WTC11 (cell line): ENCODE measurements around the gene MACROD2. TPM values are rescaled to one million over a fixed set of nuclear protein-coding genes. Genes with fewer than 3 reads are reported as not detected.

ENCODE experiments used
- ATAC-seq: fragments of 200-7000 bp; cut with Tn5 transposase; 2 replicates; pipeline ENCODE4 v1.10.0; 2021; ENCODE audit warnings: mild to moderate bottlenecking, moderate library complexity
- CTCF ChIA-PET: fragments of 300-600 bp; sonication (Branson Sonifier 250); formaldehyde crosslinking; loops from one replicate; lab custom pipeline; 2021; ENCODE audit warnings: antibody characterized with exemption; lab: Charles Lee
- POLR2A ChIA-PET: fragments of 350-600 bp; sonication (Branson Sonifier 250); formaldehyde crosslinking; loops from one replicate; lab custom pipeline; 2021; ENCODE audit warnings: antibody characterized with exemption; lab: Charles Lee
- DNase-seq: peaks from one replicate; pipeline ENCODE4 v3.0.0; 2021; ENCODE audit warnings: low spot score
- H3K27ac Mint-ChIP-seq: 2 replicates; pipeline ENCODE4 v1.8.0; 2021; ENCODE audit warnings: mixed read lengths
- H3K27me3 Mint-ChIP-seq: 2 replicates; pipeline ENCODE4 v1.8.0; 2021; ENCODE audit warnings: low read depth, mild to moderate bottlenecking, moderate library complexity, mixed read lengths
- H3K36me3 Mint-ChIP-seq: 2 replicates; pipeline ENCODE4 v1.8.0; 2021; ENCODE audit warnings: mixed read lengths
- H3K4me1 Mint-ChIP-seq: 2 replicates; pipeline ENCODE4 v1.8.0; 2022; ENCODE audit warnings: mixed read lengths
- H3K4me3 Mint-ChIP-seq: 2 replicates; pipeline ENCODE4 v1.8.0; 2021; ENCODE audit warnings: mild to moderate bottlenecking, moderate library complexity, mixed read lengths
- H3K9me3 Mint-ChIP-seq: 2 replicates; pipeline ENCODE4 v1.8.0; 2021; ENCODE audit warnings: mixed read lengths
- CREM ChIP-seq: sonication (generic); formaldehyde crosslinking; IDR thresholded peaks from 2 replicates; pipeline ENCODE4 v1.8.1; 2022; ENCODE audit warnings: mild to moderate bottlenecking, missing genetic modification reagents, moderate library complexity
- E2F4 ChIP-seq: sonication (generic); formaldehyde crosslinking; IDR thresholded peaks from 2 replicates; pipeline ENCODE4 v1.8.1; 2022; ENCODE audit warnings: low read depth, mild to moderate bottlenecking, moderate library complexity, missing genetic modification reagents, borderline replicate concordance
- EMX1 ChIP-seq: fragments of 250-450 bp; sonication (Bioruptor Pico); IDR thresholded peaks from 2 replicates; pipeline ENCODE4 v1.8.0; 2021; ENCODE audit warnings: mild to moderate bottlenecking
- FOXJ3 ChIP-seq: sonication (generic); formaldehyde crosslinking; IDR thresholded peaks from 2 replicates; pipeline ENCODE4 v1.9.0; 2021; ENCODE audit warnings: missing genetic modification reagents, mild to moderate bottlenecking, borderline replicate concordance
- GTF2I ChIP-seq: fragments of 250-450 bp; sonication (Bioruptor Pico); conservative IDR thresholded peaks from 2 replicates; pipeline ENCODE4 v1.4.0; 2021; ENCODE audit warnings: mild to moderate bottlenecking
- HMGA2 ChIP-seq: fragments of 250-450 bp; sonication (Bioruptor Pico); IDR thresholded peaks from 2 replicates; pipeline ENCODE4 v1.4.0; 2021; ENCODE audit warnings: mild to moderate bottlenecking, moderate library complexity
- MXD4 ChIP-seq: fragments of 250-450 bp; sonication (Bioruptor Pico); IDR thresholded peaks from 2 replicates; pipeline ENCODE4 v1.8.0; 2021; ENCODE audit warnings: mild to moderate bottlenecking, moderate library complexity, borderline replicate concordance
- NFYB ChIP-seq: sonication (generic); formaldehyde crosslinking; conservative IDR thresholded peaks from 2 replicates; pipeline ENCODE4 v1.8.0; 2022; ENCODE audit warnings: low read depth, missing genetic modification reagents
- NR3C1 ChIP-seq: sonication (generic); formaldehyde crosslinking; conservative IDR thresholded peaks from 2 replicates; pipeline ENCODE4 v1.8.1; 2023; ENCODE audit warnings: low read depth, mild to moderate bottlenecking, missing genetic modification reagents
- PRRX2 ChIP-seq: fragments of 250-450 bp; sonication (Bioruptor Pico); IDR thresholded peaks from 2 replicates; pipeline ENCODE4 v1.8.0; 2021; ENCODE audit warnings: mild to moderate bottlenecking
- SMAD3 ChIP-seq: sonication (generic); formaldehyde crosslinking; IDR thresholded peaks from 2 replicates; pipeline ENCODE4 v1.8.0; 2022; ENCODE audit warnings: missing genetic modification reagents, mild to moderate bottlenecking, borderline replicate concordance
- SMAD4 ChIP-seq: sonication (generic); formaldehyde crosslinking; IDR thresholded peaks from 2 replicates; pipeline ENCODE4 v1.8.0; 2022; ENCODE audit warnings: mild to moderate bottlenecking, missing genetic modification reagents
- ZBTB21 ChIP-seq: sonication (generic); formaldehyde crosslinking; IDR thresholded peaks from 2 replicates; pipeline ENCODE4 v1.8.1; 2023; ENCODE audit warnings: mild to moderate bottlenecking, missing genetic modification reagents, borderline replicate concordance
- ZNF317 ChIP-seq: sonication (generic); formaldehyde crosslinking; IDR thresholded peaks from 2 replicates; pipeline ENCODE4 v1.8.1; 2023; ENCODE audit warnings: low read depth, mild to moderate bottlenecking, moderate library complexity, missing genetic modification reagents, borderline replicate concordance
- ZNF416 ChIP-seq: fragments of 250-450 bp; sonication (Bioruptor Pico); IDR thresholded peaks from 2 replicates; pipeline ENCODE4 v1.9.0; 2021; ENCODE audit warnings: mild to moderate bottlenecking, inconsistent platforms
- ZNF423 ChIP-seq: fragments of 250-450 bp; sonication (Bioruptor Pico); IDR thresholded peaks from 2 replicates; pipeline ENCODE4 v2.1.2; 2022; ENCODE audit warnings: mild to moderate bottlenecking, moderate library complexity
- ZSCAN18 ChIP-seq: fragments of 250-450 bp; sonication (Bioruptor Pico); IDR thresholded peaks from 2 replicates; pipeline ENCODE4 v2.1.2; 2022; ENCODE audit warnings: mild to moderate bottlenecking, moderate library complexity
- total RNA-seq: library from RNA; stranded (reverse); gene quantifications from 3 replicates; pipeline ENCODE4 v1.2.3, GENCODE V29; 2021
- TF ChIP-seq, protein P1 (sequence below): sonication (generic); formaldehyde crosslinking; IDR thresholded peaks from 2 replicates; pipeline ENCODE4 v1.8.0; 2023; ENCODE audit warnings: missing genetic modification reagents, mild to moderate bottlenecking, borderline replicate concordance
- TF ChIP-seq, protein P2 (sequence below): sonication (generic); formaldehyde crosslinking; IDR thresholded peaks from 2 replicates; pipeline ENCODE4 v1.8.1; 2022; ENCODE audit warnings: low read depth, missing genetic modification reagents, borderline replicate concordance
- TF ChIP-seq, protein P3 (sequence below): sonication (generic); formaldehyde crosslinking; IDR thresholded peaks from 2 replicates; pipeline ENCODE4 v1.8.1; 2022; ENCODE audit warnings: mild to moderate bottlenecking, missing genetic modification reagents, moderate library complexity, borderline replicate concordance

The MACROD2 gene
- total RNA-seq, 1 experiment from 2014 or later = 4.1 TPM

DNA sequence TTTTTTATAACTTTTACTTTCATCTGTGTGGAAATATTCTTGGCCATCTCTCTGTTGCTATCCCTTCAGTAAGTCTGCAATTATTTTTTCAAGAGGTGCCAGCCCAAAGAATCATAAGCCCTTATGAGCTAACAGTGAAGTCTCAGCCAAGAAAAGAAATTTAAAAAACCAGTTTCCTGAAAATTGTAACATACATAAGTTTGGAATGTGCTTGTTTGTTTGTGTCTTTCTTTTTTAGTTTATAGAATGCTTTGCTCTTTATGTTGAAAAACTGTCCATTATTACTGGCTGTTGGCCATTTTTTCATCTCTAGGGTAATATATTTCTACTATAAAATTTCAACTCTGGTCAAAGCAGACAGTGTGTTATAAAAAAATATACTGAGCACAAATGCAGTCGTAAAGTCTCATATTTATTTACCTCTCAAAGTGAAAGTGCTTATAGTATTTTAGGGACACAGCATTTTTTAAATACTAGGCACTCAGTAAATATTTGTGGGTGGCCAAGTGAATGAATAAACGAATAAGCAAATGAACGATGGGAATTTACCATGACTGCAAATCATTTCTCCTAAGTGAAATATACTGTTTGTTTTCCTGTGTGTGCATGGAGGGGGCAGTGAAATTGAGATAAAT is 1918.2 kb downstream of the MACROD2 start:
- H3K36me3 Mint-ChIP-seq = no peaks in the 10 kb centered on the region
- H3K4me1 Mint-ChIP-seq = peaks cover 18% of the 10 kb centered on the region
- H3K27me3 Mint-ChIP-seq = no peaks in the 10 kb centered on the region
- CTCF ChIA-PET = no interaction called here
- no peak overlapping the region for H3K27ac Mint-ChIP-seq
- TF ChIP-seq ZNF416 (CRISPR knock-in tag) = no peak
- TF ChIP-seq, protein P1, sequence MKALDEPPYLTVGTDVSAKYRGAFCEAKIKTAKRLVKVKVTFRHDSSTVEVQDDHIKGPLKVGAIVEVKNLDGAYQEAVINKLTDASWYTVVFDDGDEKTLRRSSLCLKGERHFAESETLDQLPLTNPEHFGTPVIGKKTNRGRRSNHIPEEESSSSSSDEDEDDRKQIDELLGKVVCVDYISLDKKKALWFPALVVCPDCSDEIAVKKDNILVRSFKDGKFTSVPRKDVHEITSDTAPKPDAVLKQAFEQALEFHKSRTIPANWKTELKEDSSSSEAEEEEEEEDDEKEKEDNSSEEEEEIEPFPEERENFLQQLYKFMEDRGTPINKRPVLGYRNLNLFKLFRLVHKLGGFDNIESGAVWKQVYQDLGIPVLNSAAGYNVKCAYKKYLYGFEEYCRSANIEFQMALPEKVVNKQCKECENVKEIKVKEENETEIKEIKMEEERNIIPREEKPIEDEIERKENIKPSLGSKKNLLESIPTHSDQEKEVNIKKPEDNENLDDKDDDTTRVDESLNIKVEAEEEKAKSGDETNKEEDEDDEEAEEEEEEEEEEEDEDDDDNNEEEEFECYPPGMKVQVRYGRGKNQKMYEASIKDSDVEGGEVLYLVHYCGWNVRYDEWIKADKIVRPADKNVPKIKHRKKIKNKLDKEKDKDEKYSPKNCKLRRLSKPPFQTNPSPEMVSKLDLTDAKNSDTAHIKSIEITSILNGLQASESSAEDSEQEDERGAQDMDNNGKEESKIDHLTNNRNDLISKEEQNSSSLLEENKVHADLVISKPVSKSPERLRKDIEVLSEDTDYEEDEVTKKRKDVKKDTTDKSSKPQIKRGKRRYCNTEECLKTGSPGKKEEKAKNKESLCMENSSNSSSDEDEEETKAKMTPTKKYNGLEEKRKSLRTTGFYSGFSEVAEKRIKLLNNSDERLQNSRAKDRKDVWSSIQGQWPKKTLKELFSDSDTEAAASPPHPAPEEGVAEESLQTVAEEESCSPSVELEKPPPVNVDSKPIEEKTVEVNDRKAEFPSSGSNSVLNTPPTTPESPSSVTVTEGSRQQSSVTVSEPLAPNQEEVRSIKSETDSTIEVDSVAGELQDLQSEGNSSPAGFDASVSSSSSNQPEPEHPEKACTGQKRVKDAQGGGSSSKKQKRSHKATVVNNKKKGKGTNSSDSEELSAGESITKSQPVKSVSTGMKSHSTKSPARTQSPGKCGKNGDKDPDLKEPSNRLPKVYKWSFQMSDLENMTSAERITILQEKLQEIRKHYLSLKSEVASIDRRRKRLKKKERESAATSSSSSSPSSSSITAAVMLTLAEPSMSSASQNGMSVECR (CRISPR knock-in tag) = no peak
- TF ChIP-seq E2F4 (CRISPR knock-in tag) = no peak
- TF ChIP-seq PRRX2 = no peak
- no peak for TF ChIP-seq ZBTB21 (CRISPR knock-in tag)
- TF ChIP-seq SMAD4 = no peak
- no peak for TF ChIP-seq ZSCAN18 (CRISPR knock-in tag)
- TF ChIP-seq, all 79 proteins: peak for 0
- Mint-ChIP-seq H3K9me3 (peaks cover 6% of the 10 kb centered on the region), H3K4me3 (no peak overlapping the region)
- DNase-seq = no peak
- ATAC-seq = no peak
- POLR2A ChIA-PET = no interaction called here

- Mint-ChIP-seq H3K4me3 (no peak overlapping the region), H3K27ac (no peak overlapping the region), H3K36me3 (no peaks in the 10 kb centered on the region), H3K4me1 (peaks cover 18% of the 10 kb centered on the region), H3K9me3 (no peaks in the 10 kb centered on the region), H3K27me3 (no peaks in the 10 kb centered on the region)
- POLR2A ChIA-PET = no interaction called here
- no peak for DNase-seq
- ATAC-seq = peak; percentile 51
- CTCF ChIA-PET = no interaction called here
- TF ChIP-seq SMAD3 (CRISPR knock-in tag) (no peak), ZNF317 (CRISPR knock-in tag) (no peak), E2F4 (CRISPR knock-in tag) (no peak), ZNF423 (CRISPR knock-in tag) (no peak), GTF2I (CRISPR knock-in tag) (no peak), ZSCAN18 (CRISPR knock-in tag) (no peak), FOXJ3 (CRISPR knock-in tag) (no peak), ZBTB21 (CRISPR knock-in tag) (no peak), MXD4 (CRISPR knock-in tag) (no peak), HMGA2 (CRISPR knock-in tag) (no peak), CREM (no peak), NFYB (CRISPR knock-in tag) (no peak), NR3C1 (no peak), EMX1 (CRISPR knock-in tag) (no peak)
- TF ChIP-seq, protein P2, sequence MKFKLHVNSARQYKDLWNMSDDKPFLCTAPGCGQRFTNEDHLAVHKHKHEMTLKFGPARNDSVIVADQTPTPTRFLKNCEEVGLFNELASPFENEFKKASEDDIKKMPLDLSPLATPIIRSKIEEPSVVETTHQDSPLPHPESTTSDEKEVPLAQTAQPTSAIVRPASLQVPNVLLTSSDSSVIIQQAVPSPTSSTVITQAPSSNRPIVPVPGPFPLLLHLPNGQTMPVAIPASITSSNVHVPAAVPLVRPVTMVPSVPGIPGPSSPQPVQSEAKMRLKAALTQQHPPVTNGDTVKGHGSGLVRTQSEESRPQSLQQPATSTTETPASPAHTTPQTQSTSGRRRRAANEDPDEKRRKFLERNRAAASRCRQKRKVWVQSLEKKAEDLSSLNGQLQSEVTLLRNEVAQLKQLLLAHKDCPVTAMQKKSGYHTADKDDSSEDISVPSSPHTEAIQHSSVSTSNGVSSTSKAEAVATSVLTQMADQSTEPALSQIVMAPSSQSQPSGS (CRISPR knock-in tag) = no peak
- TF ChIP-seq, protein P3, sequence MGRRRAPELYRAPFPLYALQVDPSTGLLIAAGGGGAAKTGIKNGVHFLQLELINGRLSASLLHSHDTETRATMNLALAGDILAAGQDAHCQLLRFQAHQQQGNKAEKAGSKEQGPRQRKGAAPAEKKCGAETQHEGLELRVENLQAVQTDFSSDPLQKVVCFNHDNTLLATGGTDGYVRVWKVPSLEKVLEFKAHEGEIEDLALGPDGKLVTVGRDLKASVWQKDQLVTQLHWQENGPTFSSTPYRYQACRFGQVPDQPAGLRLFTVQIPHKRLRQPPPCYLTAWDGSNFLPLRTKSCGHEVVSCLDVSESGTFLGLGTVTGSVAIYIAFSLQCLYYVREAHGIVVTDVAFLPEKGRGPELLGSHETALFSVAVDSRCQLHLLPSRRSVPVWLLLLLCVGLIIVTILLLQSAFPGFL (CRISPR knock-in tag) = no peak
Measured at GRCh38 chr20:15916623-15917022, 1921.3 kb downstream of the MACROD2 start.
